ENCODE measurements around the gene CDC42EP2. TPM values are rescaled to one million over a fixed set of nuclear protein-coding genes. Genes with fewer than 3 reads are reported as not detected.

The CDC42EP2 gene, protein sequence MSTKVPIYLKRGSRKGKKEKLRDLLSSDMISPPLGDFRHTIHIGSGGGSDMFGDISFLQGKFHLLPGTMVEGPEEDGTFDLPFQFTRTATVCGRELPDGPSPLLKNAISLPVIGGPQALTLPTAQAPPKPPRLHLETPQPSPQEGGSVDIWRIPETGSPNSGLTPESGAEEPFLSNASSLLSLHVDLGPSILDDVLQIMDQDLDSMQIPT
- total RNA-seq (1 to 10 TPM in 2 of 5 donors, under 1 TPM in 3; 0.69 to 2.4 (median 0.79) TPM), total RNA-seq (0 to 0.14 (median 0) reads per million in 29 experiments)
- total RNA-seq (2013) = 0.26 TPM

DNA sequence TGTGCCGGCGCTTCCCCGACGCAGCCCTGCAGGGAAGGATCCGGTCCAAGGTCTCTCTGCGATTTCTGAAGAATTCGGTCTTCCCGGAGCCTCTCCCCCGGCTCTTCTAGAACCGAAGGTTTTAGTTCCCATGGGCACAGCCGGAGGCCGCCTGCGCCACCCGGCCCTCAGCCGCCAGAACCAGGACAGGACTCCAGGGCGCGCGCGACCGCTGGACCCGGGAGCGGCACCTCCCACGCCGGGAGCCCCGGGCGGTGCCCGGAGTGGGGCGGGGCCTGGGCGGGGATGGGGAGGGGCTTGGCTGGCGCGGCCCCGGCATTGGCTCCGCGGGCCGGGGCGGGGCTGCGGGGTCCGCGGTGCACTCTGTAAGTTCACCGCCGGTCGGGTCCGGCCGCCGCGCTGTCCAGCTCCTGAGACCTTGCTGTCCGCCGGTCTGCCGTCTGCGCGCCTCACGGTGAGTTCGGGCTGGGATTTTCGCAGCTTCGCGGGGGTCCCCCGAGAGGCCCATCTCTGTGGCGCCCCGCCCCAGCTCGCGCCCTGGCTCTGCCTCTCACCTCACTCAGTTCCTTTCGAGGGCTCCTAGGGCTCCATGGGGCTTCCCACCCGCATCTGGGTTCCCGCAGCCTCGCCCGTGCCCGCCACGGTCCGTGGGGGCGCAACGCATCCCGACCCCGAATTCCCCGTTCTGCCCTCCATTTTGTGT lies at the start of gene CDC42EP2:
Gene CDC42EP2 (plus strand): TSS at position 366 of the 703 bp plus-strand sequence. CDS start 6,033 bp downstream, outside the sequence.
- ChIA-PET CTCF (interaction anchor here (0.7 to 4.6 kb wide), 9 partner anchors 18 to 804 kb away, joined by 3 to 64 read pairs (median 4); partner anchors contain the start of genes DPF2 (in 2 of the 2) and POLA2 (in 1 of the 2)), POLR2A (interaction anchor here in 1 of 2 donors (0.6 kb wide), 2 partner anchors 19 to 483 kb away, joined by 3 to 5 read pairs; partner anchors contain the start of gene DPF2)
- Mint-ChIP-seq H3K36me3 (no peaks in the 10 kb centered on the region), H3K9me3 (no peaks in the 10 kb centered on the region), H3K27me3 (peaks cover 0 to 5% of the 10 kb centered on the region in 2 donors), H3K4me1 (peaks cover 8 to 13% (median 9%) of the 10 kb centered on the region in 3 donors), H3K27ac (peak within 1 kb of the TSS in 1 of 2 donors; percentile 36), H3K4me3 (peak within 1 kb of the TSS; percentile 70 to 76 (median 74))
- H3K4me1 ChIP-seq (ENCODE audit: control insufficient read depth in 1 of 2, extremely low read depth in 1 of 2, insufficient read depth in 2 of 2, low read length in 2 of 2) = peaks cover 0 to 19% of the 10 kb centered on the region in 2 experiments
- H3K27me3 ChIP-seq (replicated peaks in 1 of 2; ENCODE audit: control insufficient read depth in 2 of 2, extremely low read depth in 1 of 2, insufficient read depth in 2 of 2, low read length in 1 of 2) = peaks cover 0 to 22% of the 10 kb centered on the region in 2 experiments
- ATAC-seq (replicated peaks in 1 of 4) (peak; percentile 93), DNase-seq (peak in 33 of 35 experiments; percentile 25 to 82 (median 55))
- H3K9me3 ChIP-seq = no peaks in the 10 kb centered on the region
- WGBS (ENCODE audit: insufficient coverage) = under 1% methylated on average over 67 of the region's 74 CpGs
- H3K27ac ChIP-seq (ENCODE audit: low read length) = no peak within 1 kb of the TSS
- peak within 1 kb of the TSS; percentile 82 to 87 for H3K4me3 ChIP-seq (ENCODE audit: control insufficient read depth in 1 of 2, extremely low read depth in 1 of 2, low read length in 1 of 2)
- no peaks in the 10 kb centered on the region for H3K36me3 ChIP-seq (ENCODE audit: control insufficient read depth in 2 of 2, extremely low read depth in 1 of 2, insufficient read depth in 1 of 2, low read length in 1 of 2)

DNA sequence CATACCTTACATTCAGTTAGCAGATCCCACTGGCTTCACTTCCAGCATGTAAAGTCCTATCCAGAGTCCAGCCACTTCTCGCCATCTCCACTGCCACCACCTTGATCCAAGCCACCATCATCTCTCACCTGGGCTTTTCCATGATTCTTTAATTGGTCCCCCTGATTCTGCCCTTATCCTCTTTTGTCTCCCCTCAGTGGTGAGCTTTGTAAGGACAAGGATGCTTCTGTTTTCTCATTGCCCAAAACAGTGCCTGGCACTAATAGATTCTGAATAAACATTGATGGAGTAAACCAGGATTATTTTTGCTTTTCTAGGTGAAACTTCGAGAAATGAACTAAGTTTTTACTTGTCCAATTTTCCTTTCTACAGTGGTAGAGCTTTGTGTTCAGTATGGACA lies 48.5 kb upstream of the CDC42EP2 start:
- H3K27me3 Mint-ChIP-seq = no peaks in the 10 kb centered on the region
- H3K4me1 Mint-ChIP-seq = peaks cover 19 to 34% (median 32%) of the 10 kb centered on the region in 3 donors
- no peaks in the 10 kb centered on the region for H3K9me3 ChIP-seq
- ChIA-PET CTCF (interaction anchor here (0.5 to 1.9 kb wide), 5 partner anchors 9 to 67 kb away, joined by 3 to 5 read pairs (median 5); no protein-coding TSS in a partner anchor), POLR2A (interaction anchor here in 1 of 2 donors (0.5 kb wide), 1 partner anchor 9 kb away, joined by 3 read pairs; no protein-coding TSS in a partner anchor)
- no peaks in the 10 kb centered on the region for H3K9me3 Mint-ChIP-seq
- peaks cover 14 to 27% of the 10 kb centered on the region in 2 donors for H3K36me3 ChIP-seq (ENCODE audit: control insufficient read depth in 2 of 2, extremely low read depth in 1 of 2, insufficient read depth in 1 of 2, low read length in 1 of 2)
- DNase-seq = peak in 2 of 35 experiments; percentile 4 to 9
- H3K36me3 Mint-ChIP-seq = peaks cover 16% of the 10 kb centered on the region
- WGBS (ENCODE audit: insufficient coverage) = 100% methylated on average over 1 of the region's 2 CpGs
- H3K4me1 ChIP-seq (ENCODE audit: control insufficient read depth in 1 of 2, extremely low read depth in 1 of 2, insufficient read depth in 2 of 2, low read length in 2 of 2) = peaks cover 7 to 21% of the 10 kb centered on the region in 2 experiments
- H3K27ac ChIP-seq (ENCODE audit: low read length) = no peak overlapping the region
- no peaks in the 10 kb centered on the region for H3K27me3 ChIP-seq (replicated peaks in 1 of 2; ENCODE audit: control insufficient read depth in 2 of 2, extremely low read depth in 1 of 2, insufficient read depth in 2 of 2, low read length in 1 of 2)
- no peak overlapping the region for H3K4me3 Mint-ChIP-seq
- H3K4me3 ChIP-seq (ENCODE audit: control insufficient read depth in 1 of 2, extremely low read depth in 1 of 2, low read length in 1 of 2) = no peak overlapping the region
- no peak for ATAC-seq (replicated peaks in 1 of 4)
- H3K27ac Mint-ChIP-seq = peak overlapping the region in 1 of 2 donors; percentile 3

DNA sequence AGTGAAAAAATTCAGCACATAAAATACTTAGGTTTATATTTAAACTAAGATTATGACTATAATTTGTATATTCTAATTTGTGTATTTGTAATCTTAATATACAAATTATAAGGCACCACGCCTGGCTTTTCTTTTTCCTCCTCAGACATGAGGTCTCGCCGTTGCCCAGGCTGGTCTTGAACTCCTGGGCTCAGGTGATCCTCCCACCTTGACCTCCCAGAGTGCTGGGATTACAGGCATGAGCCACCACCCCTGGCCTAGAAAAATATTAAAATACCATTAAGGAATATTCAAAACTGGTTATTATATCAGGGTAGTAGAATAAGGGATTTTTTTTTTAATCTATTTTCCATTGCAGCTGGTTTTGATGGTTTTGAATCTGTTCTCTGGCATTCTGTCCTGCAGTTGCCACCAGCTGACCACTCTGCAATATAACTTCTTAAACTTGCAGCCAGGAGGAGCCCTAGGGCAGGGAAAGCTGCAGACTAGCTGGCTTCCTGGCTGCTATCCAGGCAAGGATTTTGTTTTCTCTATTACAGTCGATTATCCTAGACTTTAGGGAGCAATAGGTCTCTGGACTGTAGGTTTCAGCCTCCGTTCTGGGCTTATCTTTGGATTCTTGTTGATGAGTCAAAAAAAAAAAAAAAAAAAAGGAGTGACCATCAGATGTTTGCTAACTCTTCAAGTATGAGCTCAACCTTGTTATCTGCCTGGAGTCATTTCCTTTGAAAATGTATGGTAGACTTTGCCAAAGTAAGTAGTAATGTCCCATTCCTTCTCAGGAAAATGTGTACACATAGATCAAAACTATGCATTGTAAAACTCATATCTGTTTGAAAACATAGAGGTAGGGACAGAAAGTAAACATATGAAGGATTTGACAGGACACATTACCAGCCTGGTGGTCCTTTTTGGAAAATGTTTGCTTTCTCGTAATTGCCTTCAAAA lies 39.7 kb upstream of the CDC42EP2 start:
- Mint-ChIP-seq H3K4me3 (no peak overlapping the region), H3K4me1 (peaks cover 5 to 10% (median 9%) of the 10 kb centered on the region in 3 donors), H3K9me3 (no peaks in the 10 kb centered on the region), H3K27ac (no peak overlapping the region), H3K27me3 (no peaks in the 10 kb centered on the region), H3K36me3 (peaks cover 37% of the 10 kb centered on the region)
- POLR2A ChIA-PET = interaction anchor here in 1 of 2 donors (0.6 to 0.8 kb wide), 4 partner anchors 9 to 225 kb away, joined by 3 to 6 read pairs (median 4); no protein-coding TSS in a partner anchor
- CTCF ChIA-PET = interaction anchor here (0.6 to 2.3 kb wide), 14 partner anchors 9 to 1395 kb away, joined by 3 to 15 read pairs (median 5); no protein-coding TSS in a partner anchor
- no peaks in the 10 kb centered on the region for H3K27me3 ChIP-seq (replicated peaks in 1 of 2; ENCODE audit: control insufficient read depth in 2 of 2, extremely low read depth in 1 of 2, insufficient read depth in 2 of 2, low read length in 1 of 2)
- WGBS (ENCODE audit: insufficient coverage) = 100% methylated on average over 2 of the region's 6 CpGs
- ATAC-seq (replicated peaks in 1 of 4) = peak in 3 of 4 experiments; percentile 48 to 60 (median 50)
- H3K27ac ChIP-seq (ENCODE audit: low read length) = no peak overlapping the region
- peaks cover 16 to 40% of the 10 kb centered on the region in 2 donors for H3K36me3 ChIP-seq (ENCODE audit: control insufficient read depth in 2 of 2, extremely low read depth in 1 of 2, insufficient read depth in 1 of 2, low read length in 1 of 2)
- H3K4me1 ChIP-seq (ENCODE audit: control insufficient read depth in 1 of 2, extremely low read depth in 1 of 2, insufficient read depth in 2 of 2, low read length in 2 of 2) = no peaks in the 10 kb centered on the region
- H3K9me3 ChIP-seq = no peaks in the 10 kb centered on the region
- H3K4me3 ChIP-seq (ENCODE audit: control insufficient read depth in 1 of 2, extremely low read depth in 1 of 2, low read length in 1 of 2) = no peak overlapping the region
- DNase-seq = peak in 13 of 35 experiments; percentile 3 to 58 (median 15)

DNA sequence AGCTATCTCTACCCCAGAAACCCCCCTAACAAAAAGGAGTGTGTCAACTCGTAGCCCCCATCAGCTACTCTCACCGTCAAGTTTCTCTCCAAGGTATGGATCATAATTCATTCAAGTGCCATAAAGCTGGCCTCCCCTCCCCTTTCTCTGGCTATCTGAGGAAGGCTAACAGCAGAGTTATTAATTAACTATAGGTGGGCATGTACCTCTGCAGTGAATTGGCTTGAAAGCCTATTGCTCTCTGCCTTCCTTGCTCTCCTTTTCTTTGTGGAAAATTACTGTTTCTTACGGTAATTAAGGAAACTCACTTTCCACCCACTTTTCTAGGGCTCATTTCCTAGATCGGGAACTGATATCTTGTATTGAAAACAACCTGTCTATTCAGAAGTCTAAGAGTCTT lies 38.8 kb upstream of the CDC42EP2 start:
- ChIA-PET CTCF (interaction anchor here (0.6 to 2.3 kb wide), 13 partner anchors 10 to 1394 kb away, joined by 3 to 15 read pairs (median 5); no protein-coding TSS in a partner anchor), POLR2A (interaction anchor here in 1 of 2 donors (0.6 kb wide), 2 partner anchors 141 to 224 kb away, joined by 4 to 6 read pairs; no protein-coding TSS in a partner anchor)
- Histone ChIP-seq H3K36me3 (ENCODE audit: control insufficient read depth in 2 of 2, extremely low read depth in 1 of 2, insufficient read depth in 1 of 2, low read length in 1 of 2) (peaks cover 9 to 40% of the 10 kb centered on the region in 2 donors), H3K4me1 (ENCODE audit: control insufficient read depth in 1 of 2, extremely low read depth in 1 of 2, insufficient read depth in 2 of 2, low read length in 2 of 2) (no peaks in the 10 kb centered on the region), H3K27me3 (replicated peaks in 1 of 2; ENCODE audit: control insufficient read depth in 2 of 2, extremely low read depth in 1 of 2, insufficient read depth in 2 of 2, low read length in 1 of 2) (no peaks in the 10 kb centered on the region), H3K9me3 (no peaks in the 10 kb centered on the region), H3K27ac (ENCODE audit: low read length) (no peak overlapping the region), H3K4me3 (ENCODE audit: control insufficient read depth in 1 of 2, extremely low read depth in 1 of 2, low read length in 1 of 2) (no peak overlapping the region)
- Mint-ChIP-seq H3K27me3 (no peaks in the 10 kb centered on the region), H3K4me1 (peaks cover 7 to 12% (median 11%) of the 10 kb centered on the region in 3 donors), H3K36me3 (peaks cover 33% of the 10 kb centered on the region), H3K9me3 (no peaks in the 10 kb centered on the region), H3K4me3 (no peak overlapping the region), H3K27ac (no peak overlapping the region)
- no peak for ATAC-seq (replicated peaks in 1 of 4)
- WGBS (ENCODE audit: insufficient coverage) = no CpG with 5 or more reads among the region's 4 CpGs
- no peak for DNase-seq

DNA sequence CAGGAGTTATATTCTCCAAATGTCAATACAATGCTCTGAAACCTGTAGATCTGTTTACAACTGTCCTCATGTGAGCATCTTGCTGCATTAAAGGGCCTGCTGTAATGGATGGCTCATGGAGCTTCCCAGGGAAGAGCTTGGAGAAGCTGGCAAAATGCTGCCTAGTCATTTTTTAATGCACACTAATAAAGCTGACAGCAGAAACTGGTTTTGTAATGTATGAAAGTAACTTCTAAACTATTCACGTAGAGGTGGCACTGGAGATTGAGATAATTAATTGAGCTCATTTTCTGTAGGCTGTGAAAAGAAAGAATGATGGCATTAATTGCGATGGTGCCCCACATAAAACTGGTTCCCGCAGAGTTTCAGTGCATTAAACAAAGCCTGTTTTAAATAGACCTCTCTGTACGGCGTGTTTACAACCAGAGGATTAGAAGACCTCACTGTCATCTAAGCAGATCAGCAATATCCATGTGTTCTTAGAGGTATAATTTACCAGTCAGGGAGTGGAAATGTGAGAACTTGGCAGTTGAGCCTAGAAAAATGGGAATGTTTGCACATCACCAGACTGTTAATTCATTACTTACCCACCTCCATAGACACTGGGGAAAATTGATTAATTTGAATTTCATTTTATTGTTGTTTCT lies 36.9 kb upstream of the CDC42EP2 start:
- peaks cover 43% of the 10 kb centered on the region for H3K36me3 Mint-ChIP-seq
- no peak overlapping the region for H3K27ac ChIP-seq (ENCODE audit: low read length)
- H3K36me3 ChIP-seq (ENCODE audit: control insufficient read depth in 2 of 2, extremely low read depth in 1 of 2, insufficient read depth in 1 of 2, low read length in 1 of 2) = peaks cover 9 to 49% of the 10 kb centered on the region in 2 donors
- H3K9me3 ChIP-seq = no peaks in the 10 kb centered on the region
- ChIA-PET POLR2A (no interaction called here), CTCF (interaction anchor here in 1 of 2 donors (0.7 to 1.0 kb wide), 2 partner anchors 52 to 598 kb away, joined by 3 to 6 read pairs; no protein-coding TSS in a partner anchor)
- H3K9me3 Mint-ChIP-seq = no peaks in the 10 kb centered on the region
- no peak overlapping the region for H3K4me3 Mint-ChIP-seq
- ATAC-seq (replicated peaks in 1 of 4) (no peak), DNase-seq (no peak)
- 87% methylated on average over 3 of the region's 5 CpGs for WGBS (ENCODE audit: insufficient coverage)
- H3K4me1 ChIP-seq (ENCODE audit: control insufficient read depth in 1 of 2, extremely low read depth in 1 of 2, insufficient read depth in 2 of 2, low read length in 2 of 2) = no peaks in the 10 kb centered on the region
- no peaks in the 10 kb centered on the region for H3K27me3 ChIP-seq (replicated peaks in 1 of 2; ENCODE audit: control insufficient read depth in 2 of 2, extremely low read depth in 1 of 2, insufficient read depth in 2 of 2, low read length in 1 of 2)
- no peak overlapping the region for H3K4me3 ChIP-seq (ENCODE audit: control insufficient read depth in 1 of 2, extremely low read depth in 1 of 2, low read length in 1 of 2)
- H3K4me1 Mint-ChIP-seq = peaks cover 7 to 12% (median 11%) of the 10 kb centered on the region in 3 donors
- H3K27ac Mint-ChIP-seq = no peak overlapping the region
- no peaks in the 10 kb centered on the region for H3K27me3 Mint-ChIP-seq
